WTC11 (cell line): ENCODE data around the gene ST6GALNAC1. TPM values are rescaled to one million over a fixed set of nuclear protein-coding genes. Genes with fewer than 3 reads are reported as not detected.
A peak's percentile ranks its signal among the peaks of the same experiment; 100 is the strongest.

Experiments used
- ATAC-seq: fragments of 200-7000 bp; cut with Tn5 transposase; 2 replicates; pipeline ENCODE4 v1.10.0; 2021; ENCODE audit warnings: mild to moderate bottlenecking, moderate library complexity
- CTCF ChIA-PET: fragments of 300-600 bp; sonication (Branson Sonifier 250); formaldehyde crosslinking; loops from one replicate; lab custom pipeline; 2021; ENCODE audit warnings: antibody characterized with exemption; lab: Charles Lee
- POLR2A ChIA-PET: fragments of 350-600 bp; sonication (Branson Sonifier 250); formaldehyde crosslinking; loops from one replicate; lab custom pipeline; 2021; ENCODE audit warnings: antibody characterized with exemption; lab: Charles Lee
- DNase-seq: peaks from one replicate; pipeline ENCODE4 v3.0.0; 2021; ENCODE audit warnings: low spot score
- H3K27ac Mint-ChIP-seq: 2 replicates; pipeline ENCODE4 v1.8.0; 2021; ENCODE audit warnings: mixed read lengths
- H3K27me3 Mint-ChIP-seq: 2 replicates; pipeline ENCODE4 v1.8.0; 2021; ENCODE audit warnings: low read depth, mild to moderate bottlenecking, moderate library complexity, mixed read lengths
- H3K36me3 Mint-ChIP-seq: 2 replicates; pipeline ENCODE4 v1.8.0; 2021; ENCODE audit warnings: mixed read lengths
- H3K4me1 Mint-ChIP-seq: 2 replicates; pipeline ENCODE4 v1.8.0; 2022; ENCODE audit warnings: mixed read lengths
- H3K4me3 Mint-ChIP-seq: 2 replicates; pipeline ENCODE4 v1.8.0; 2021; ENCODE audit warnings: mild to moderate bottlenecking, moderate library complexity, mixed read lengths
- H3K9me3 Mint-ChIP-seq: 2 replicates; pipeline ENCODE4 v1.8.0; 2021; ENCODE audit warnings: mixed read lengths
- AFF4 ChIP-seq: sonication (generic); formaldehyde crosslinking; IDR thresholded peaks from 2 replicates; pipeline ENCODE4 v1.8.1; 2023; ENCODE audit warnings: mild to moderate bottlenecking, missing genetic modification reagents, borderline replicate concordance
- AR ChIP-seq: fragments of 250-450 bp; sonication (Bioruptor Pico); IDR thresholded peaks from 2 replicates; pipeline ENCODE4 v1.9.0; 2021; ENCODE audit warnings: mild to moderate bottlenecking
- GRHL2 ChIP-seq: fragments of 250-450 bp; sonication (Bioruptor Pico); IDR thresholded peaks from 2 replicates; pipeline ENCODE4 v1.8.0; 2022; ENCODE audit warnings: mild to moderate bottlenecking, moderate library complexity; ENCODE audit not compliant: insufficient replicate concordance, severe bottlenecking
- NFE2L1 ChIP-seq: sonication (generic); formaldehyde crosslinking; IDR thresholded peaks from 2 replicates; pipeline ENCODE4 v1.8.1; 2023; ENCODE audit warnings: missing genetic modification reagents
- NR2C2 ChIP-seq: sonication (generic); formaldehyde crosslinking; IDR thresholded peaks from 2 replicates; pipeline ENCODE4 v1.8.0; 2022; ENCODE audit warnings: mild to moderate bottlenecking, missing genetic modification reagents
- PRDM15 ChIP-seq: sonication (generic); formaldehyde crosslinking; IDR thresholded peaks from 2 replicates; pipeline ENCODE4 v1.8.0; 2022; ENCODE audit warnings: missing genetic modification reagents
- STAT6 ChIP-seq: sonication (generic); formaldehyde crosslinking; conservative IDR thresholded peaks from 2 replicates; pipeline ENCODE4 v1.8.1; 2023; ENCODE audit warnings: mild to moderate bottlenecking, low read depth, missing genetic modification reagents, moderate library complexity
- TEAD1 ChIP-seq: sonication (generic); formaldehyde crosslinking; IDR thresholded peaks from 2 replicates; pipeline ENCODE4 v1.8.0; 2022; ENCODE audit warnings: mild to moderate bottlenecking, missing genetic modification reagents
- ZNF219 ChIP-seq: sonication (generic); formaldehyde crosslinking; IDR thresholded peaks from 2 replicates; pipeline ENCODE4 v1.8.0; 2023; ENCODE audit warnings: missing genetic modification reagents, mild to moderate bottlenecking, borderline replicate concordance
- ZNF232 ChIP-seq: sonication (generic); formaldehyde crosslinking; IDR thresholded peaks from 2 replicates; pipeline ENCODE4 v1.8.0; 2022; ENCODE audit warnings: mild to moderate bottlenecking, missing genetic modification reagents
- ZNF423 ChIP-seq: fragments of 250-450 bp; sonication (Bioruptor Pico); IDR thresholded peaks from 2 replicates; pipeline ENCODE4 v2.1.2; 2022; ENCODE audit warnings: mild to moderate bottlenecking, moderate library complexity
- total RNA-seq: library from RNA; stranded (reverse); gene quantifications from 3 replicates; pipeline ENCODE4 v1.2.3, GENCODE V29; 2021
- TF ChIP-seq, protein P1 (sequence below): fragments of 250-450 bp; sonication (Bioruptor Pico); IDR thresholded peaks from 2 replicates; pipeline ENCODE4 v1.9.0; 2021; ENCODE audit warnings: moderate library complexity, mild to moderate bottlenecking, inconsistent platforms, borderline replicate concordance
- TF ChIP-seq, protein P2 (sequence below): sonication (generic); formaldehyde crosslinking; IDR thresholded peaks from 2 replicates; pipeline ENCODE4 v1.8.0; 2023; ENCODE audit warnings: missing genetic modification reagents, mild to moderate bottlenecking, borderline replicate concordance
- TF ChIP-seq, protein P3 (sequence below): sonication (generic); formaldehyde crosslinking; IDR thresholded peaks from 2 replicates; pipeline ENCODE4 v1.8.0; 2022; ENCODE audit warnings: mild to moderate bottlenecking, missing genetic modification reagents

ST6GALNAC1 gene
- total RNA-seq, 1 experiment from 2014 or later: 0.13 TPM

- TF ChIP-seq GRHL2 (CRISPR knock-in tag): no peak
- TF ChIP-seq, protein P1, sequence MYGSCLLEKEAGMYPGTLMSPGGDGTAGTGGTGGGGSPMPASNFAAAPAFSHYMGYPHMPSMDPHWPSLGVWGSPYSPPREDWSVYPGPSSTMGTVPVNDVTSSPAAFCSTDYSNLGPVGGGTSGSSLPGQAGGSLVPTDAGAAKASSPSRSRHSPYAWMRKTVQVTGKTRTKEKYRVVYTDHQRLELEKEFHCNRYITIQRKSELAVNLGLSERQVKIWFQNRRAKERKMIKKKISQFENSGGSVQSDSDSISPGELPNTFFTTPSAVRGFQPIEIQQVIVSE (CRISPR knock-in tag): no peak
- TF ChIP-seq, all 79 proteins: peak for 0
Measured at GRCh38 chr17:76672892-76673291, 29.3 kb upstream of the ST6GALNAC1 start (continued).

DNA sequence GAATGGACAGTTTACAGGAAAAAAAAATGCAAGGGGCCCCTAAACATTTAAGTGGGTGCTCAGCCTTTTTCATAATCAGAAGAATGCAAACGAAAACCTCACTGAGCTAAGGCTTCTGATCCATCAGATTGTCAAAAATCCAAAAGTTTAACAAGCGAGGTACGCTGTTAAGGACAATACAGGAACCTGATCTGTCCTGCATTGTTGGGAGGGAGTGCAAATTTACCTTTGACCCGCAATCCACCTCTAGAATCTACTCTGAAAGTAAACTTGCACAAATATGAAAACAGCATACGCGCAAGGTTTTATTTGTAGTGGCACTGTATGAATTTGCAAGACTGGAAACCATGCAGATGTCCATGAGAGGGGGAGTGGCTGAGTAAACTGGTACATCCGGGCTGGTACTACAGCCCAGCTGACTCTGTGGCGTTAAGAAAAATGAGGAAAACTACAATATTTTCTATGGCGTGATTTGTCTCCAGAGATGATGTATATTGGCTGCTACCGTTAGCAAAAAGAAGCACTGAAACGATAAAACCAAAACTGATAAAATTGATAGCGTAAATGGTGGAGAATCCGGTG, 28.8 kb upstream of the ST6GALNAC1 start:
- Mint-ChIP-seq H3K27me3 (no peaks in the 10 kb centered on the region), H3K36me3 (peaks cover 3% of the 10 kb centered on the region), H3K4me1 (peaks cover 24% of the 10 kb centered on the region), H3K9me3 (peaks cover 10% of the 10 kb centered on the region), H3K27ac (peak overlapping the region; percentile 94), H3K4me3 (peak overlapping the region; percentile 89)
- ATAC-seq: no peak
- no peak for DNase-seq
- POLR2A ChIA-PET: interaction anchor here (1.4 kb wide), 1 partner anchor 36 kb away, joined by 5 read pairs; no protein-coding TSS in a partner anchor
- CTCF ChIA-PET: interaction anchor here (0.6 to 4.5 kb wide), 11 partner anchors 9 to 317 kb away, joined by 3 to 69 read pairs (median 4); no protein-coding TSS in a partner anchor
- TF ChIP-seq NR2C2 (CRISPR knock-in tag): no peak
- TF ChIP-seq NFE2L1 (CRISPR knock-in tag): no peak
- TF ChIP-seq TEAD1 (CRISPR knock-in tag): no peak
- TF ChIP-seq ZNF423 (CRISPR knock-in tag): no peak
- no peak for TF ChIP-seq STAT6 (CRISPR knock-in tag)
- no peak for TF ChIP-seq ZNF219 (CRISPR knock-in tag)
- no peak for TF ChIP-seq AR (CRISPR knock-in tag)
- no peak for TF ChIP-seq AFF4
- TF ChIP-seq, protein P2, sequence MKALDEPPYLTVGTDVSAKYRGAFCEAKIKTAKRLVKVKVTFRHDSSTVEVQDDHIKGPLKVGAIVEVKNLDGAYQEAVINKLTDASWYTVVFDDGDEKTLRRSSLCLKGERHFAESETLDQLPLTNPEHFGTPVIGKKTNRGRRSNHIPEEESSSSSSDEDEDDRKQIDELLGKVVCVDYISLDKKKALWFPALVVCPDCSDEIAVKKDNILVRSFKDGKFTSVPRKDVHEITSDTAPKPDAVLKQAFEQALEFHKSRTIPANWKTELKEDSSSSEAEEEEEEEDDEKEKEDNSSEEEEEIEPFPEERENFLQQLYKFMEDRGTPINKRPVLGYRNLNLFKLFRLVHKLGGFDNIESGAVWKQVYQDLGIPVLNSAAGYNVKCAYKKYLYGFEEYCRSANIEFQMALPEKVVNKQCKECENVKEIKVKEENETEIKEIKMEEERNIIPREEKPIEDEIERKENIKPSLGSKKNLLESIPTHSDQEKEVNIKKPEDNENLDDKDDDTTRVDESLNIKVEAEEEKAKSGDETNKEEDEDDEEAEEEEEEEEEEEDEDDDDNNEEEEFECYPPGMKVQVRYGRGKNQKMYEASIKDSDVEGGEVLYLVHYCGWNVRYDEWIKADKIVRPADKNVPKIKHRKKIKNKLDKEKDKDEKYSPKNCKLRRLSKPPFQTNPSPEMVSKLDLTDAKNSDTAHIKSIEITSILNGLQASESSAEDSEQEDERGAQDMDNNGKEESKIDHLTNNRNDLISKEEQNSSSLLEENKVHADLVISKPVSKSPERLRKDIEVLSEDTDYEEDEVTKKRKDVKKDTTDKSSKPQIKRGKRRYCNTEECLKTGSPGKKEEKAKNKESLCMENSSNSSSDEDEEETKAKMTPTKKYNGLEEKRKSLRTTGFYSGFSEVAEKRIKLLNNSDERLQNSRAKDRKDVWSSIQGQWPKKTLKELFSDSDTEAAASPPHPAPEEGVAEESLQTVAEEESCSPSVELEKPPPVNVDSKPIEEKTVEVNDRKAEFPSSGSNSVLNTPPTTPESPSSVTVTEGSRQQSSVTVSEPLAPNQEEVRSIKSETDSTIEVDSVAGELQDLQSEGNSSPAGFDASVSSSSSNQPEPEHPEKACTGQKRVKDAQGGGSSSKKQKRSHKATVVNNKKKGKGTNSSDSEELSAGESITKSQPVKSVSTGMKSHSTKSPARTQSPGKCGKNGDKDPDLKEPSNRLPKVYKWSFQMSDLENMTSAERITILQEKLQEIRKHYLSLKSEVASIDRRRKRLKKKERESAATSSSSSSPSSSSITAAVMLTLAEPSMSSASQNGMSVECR (CRISPR knock-in tag): no peak
- TF ChIP-seq PRDM15 (CRISPR knock-in tag): no peak
- no peak for TF ChIP-seq ZNF232 (CRISPR knock-in tag)
- TF ChIP-seq, protein P3, sequence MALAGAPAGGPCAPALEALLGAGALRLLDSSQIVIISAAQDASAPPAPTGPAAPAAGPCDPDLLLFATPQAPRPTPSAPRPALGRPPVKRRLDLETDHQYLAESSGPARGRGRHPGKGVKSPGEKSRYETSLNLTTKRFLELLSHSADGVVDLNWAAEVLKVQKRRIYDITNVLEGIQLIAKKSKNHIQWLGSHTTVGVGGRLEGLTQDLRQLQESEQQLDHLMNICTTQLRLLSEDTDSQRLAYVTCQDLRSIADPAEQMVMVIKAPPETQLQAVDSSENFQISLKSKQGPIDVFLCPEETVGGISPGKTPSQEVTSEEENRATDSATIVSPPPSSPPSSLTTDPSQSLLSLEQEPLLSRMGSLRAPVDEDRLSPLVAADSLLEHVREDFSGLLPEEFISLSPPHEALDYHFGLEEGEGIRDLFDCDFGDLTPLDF (CRISPR knock-in tag): no peak
